Measurements from ENCODE around the gene KLF7. TPM values are rescaled to one million over a fixed set of nuclear protein-coding genes. Genes with fewer than 3 reads are reported as not detected.

The KLF7 gene
- total and polyA plus RNA-seq, 2 donors (not counting 3 experiments of a cell fraction or from before 2014, with no cell fraction given) = 32.8 to 42.9 TPM

DNA sequence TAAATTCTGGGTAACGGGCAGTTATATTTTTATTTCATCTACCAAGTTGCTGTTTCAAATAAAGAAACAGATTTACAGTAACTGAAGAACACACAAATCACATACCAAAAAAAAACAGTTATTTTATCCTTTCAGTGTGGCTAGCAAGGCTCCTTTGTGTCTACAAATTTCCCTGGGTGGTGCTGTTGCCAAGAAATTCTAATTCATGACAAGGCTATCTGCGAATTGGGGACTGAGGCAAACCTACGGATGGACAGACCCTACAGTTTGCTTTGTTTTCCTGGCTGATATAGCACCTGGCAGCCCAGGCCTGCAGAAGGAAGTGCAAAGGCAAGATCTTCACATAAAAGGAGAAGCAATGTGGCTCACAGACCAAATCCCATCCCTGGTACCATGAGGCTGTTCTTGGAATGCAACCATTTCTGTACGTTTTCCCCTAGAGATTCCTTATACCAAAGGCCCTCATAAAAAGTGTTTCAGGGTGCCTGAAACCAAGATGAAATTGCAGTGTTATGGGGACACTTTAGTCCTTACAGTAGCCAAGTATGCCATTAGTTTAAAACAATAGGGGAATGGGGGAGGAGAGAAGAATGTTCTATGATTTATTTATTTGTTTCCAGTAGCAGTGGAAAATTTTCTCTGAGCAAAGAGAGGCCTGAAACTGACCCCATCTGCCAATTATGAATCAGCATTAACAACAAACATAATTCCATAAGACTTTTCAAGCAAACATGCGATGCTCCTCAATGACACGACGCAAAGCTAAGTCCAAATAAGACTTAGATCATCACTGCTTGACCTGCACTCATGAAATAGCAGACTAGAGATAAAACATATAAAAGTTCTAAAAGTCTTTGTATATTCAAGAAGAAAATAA is 4.3 kb downstream of the KLF7 start:
- ChIA-PET POLR2A (interaction anchor here (1.4 kb wide), 1 partner anchor 18 kb away, joined by 3 read pairs; no protein-coding TSS in a partner anchor), CTCF (interaction anchor here (1.2 to 4.2 kb wide), 6 partner anchors 19 to 368 kb away, joined by 3 to 23 read pairs (median 5); partner anchors contain the start of gene CREB1)
- peak overlapping the region in 1 of 3 experiments; percentile 98 for H3K4me3 ChIP-seq (replicated peaks in 1 of 3; ENCODE audit: insufficient read depth in 1 of 3, low read depth in 1 of 3, low read length in 3 of 3)
- H3K9ac ChIP-seq (replicated peaks; ENCODE audit: extremely low read depth, insufficient read depth, low read length) = peak overlapping the region; percentile 99
- H3K27ac ChIP-seq (ENCODE audit: insufficient read depth, low read depth, low read length) = peak overlapping the region; percentile 96
- H3K9me3 ChIP-seq (replicated peaks; ENCODE audit: control insufficient read depth, insufficient read depth, low read length) = no peaks in the 10 kb centered on the region
- FAIRE-seq = peak; percentile 77
- no TSS peak for BruUV-seq (replicated peaks)
- peak; percentile 94 for DNase-seq (ENCODE audit: low read depth, low spot score)
- TF ChIP-seq, protein P1, sequence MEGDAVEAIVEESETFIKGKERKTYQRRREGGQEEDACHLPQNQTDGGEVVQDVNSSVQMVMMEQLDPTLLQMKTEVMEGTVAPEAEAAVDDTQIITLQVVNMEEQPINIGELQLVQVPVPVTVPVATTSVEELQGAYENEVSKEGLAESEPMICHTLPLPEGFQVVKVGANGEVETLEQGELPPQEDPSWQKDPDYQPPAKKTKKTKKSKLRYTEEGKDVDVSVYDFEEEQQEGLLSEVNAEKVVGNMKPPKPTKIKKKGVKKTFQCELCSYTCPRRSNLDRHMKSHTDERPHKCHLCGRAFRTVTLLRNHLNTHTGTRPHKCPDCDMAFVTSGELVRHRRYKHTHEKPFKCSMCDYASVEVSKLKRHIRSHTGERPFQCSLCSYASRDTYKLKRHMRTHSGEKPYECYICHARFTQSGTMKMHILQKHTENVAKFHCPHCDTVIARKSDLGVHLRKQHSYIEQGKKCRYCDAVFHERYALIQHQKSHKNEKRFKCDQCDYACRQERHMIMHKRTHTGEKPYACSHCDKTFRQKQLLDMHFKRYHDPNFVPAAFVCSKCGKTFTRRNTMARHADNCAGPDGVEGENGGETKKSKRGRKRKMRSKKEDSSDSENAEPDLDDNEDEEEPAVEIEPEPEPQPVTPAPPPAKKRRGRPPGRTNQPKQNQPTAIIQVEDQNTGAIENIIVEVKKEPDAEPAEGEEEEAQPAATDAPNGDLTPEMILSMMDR (IDR thresholded peaks at IDR 0.05; ENCODE audit: extremely low read depth in 1 of 2, insufficient read depth in 1 of 2, low read depth in 1 of 2, low read length in 2 of 2) = no peak
- TF ChIP-seq, protein P2, sequence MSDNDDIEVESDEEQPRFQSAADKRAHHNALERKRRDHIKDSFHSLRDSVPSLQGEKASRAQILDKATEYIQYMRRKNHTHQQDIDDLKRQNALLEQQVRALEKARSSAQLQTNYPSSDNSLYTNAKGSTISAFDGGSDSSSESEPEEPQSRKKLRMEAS (IDR thresholded peaks at IDR 0.05; ENCODE audit: insufficient read depth, insufficient read length) = no peak
- no peak for TF ChIP-seq EZH2 (IDR thresholded peaks at IDR 0.05; ENCODE audit: borderline replicate concordance, low read depth, low read length, severe bottlenecking)
- no peak for TF ChIP-seq MYC (IDR thresholded peaks at IDR 0.05; ENCODE audit: low read depth, low read length)
- TF ChIP-seq JUN (IDR thresholded peaks at IDR 0.05; ENCODE audit: borderline replicate concordance, insufficient read depth, insufficient read length, low read depth) = peak; percentile 11
- TF ChIP-seq POLR2A (IDR thresholded peaks at IDR 0.05; ENCODE audit: low read depth, low read length) = peak; percentile 23
- no peak for TF ChIP-seq POLR2AphosphoS5 (IDR thresholded peaks at IDR 0.05; ENCODE audit: insufficient read depth, low read depth, low read length)
- peak; percentile 15 for TF ChIP-seq FOS (IDR thresholded peaks at IDR 0.05; ENCODE audit: borderline replicate concordance, insufficient read depth, low read length)
- no peak overlapping the region for H2AFZ ChIP-seq (ENCODE audit: low read depth, low read length)
- no peaks in the 10 kb centered on the region for H4K20me1 ChIP-seq (replicated peaks; ENCODE audit: control insufficient read depth, extremely low read depth, insufficient read depth, low read length)
- intact Hi-C loops (cut with micrococcal nuclease) = loop anchor here (1.0 to 5.0 kb wide), 2 partner anchors 9 to 466 kb away; partner anchors contain the start of gene METTL21A
- H3K9me1 ChIP-seq (replicated peaks; ENCODE audit: control insufficient read depth, extremely low read depth, insufficient read depth, low read length) = no peaks in the 10 kb centered on the region
- no peaks in the 10 kb centered on the region for H3K36me3 ChIP-seq (ENCODE audit: control insufficient read depth in 2 of 2, extremely low read depth in 1 of 2, insufficient read depth in 2 of 2, low read length in 2 of 2)
- H3K4me2 ChIP-seq (ENCODE audit: insufficient read depth, low read length) = peak overlapping the region; percentile 97
- dilution Hi-C loops (cut with MboI; ENCODE audit: extremely low pct_ligation_motif_present, low sequenced_read_pairs) = no loop called here
- peaks cover 88% of the 10 kb centered on the region for H3K79me2 ChIP-seq (ENCODE audit: control insufficient read depth, insufficient read depth, low read length)
- peaks cover 65% of the 10 kb centered on the region for H3K4me1 ChIP-seq (ENCODE audit: control insufficient read depth, extremely low read depth, insufficient read depth, low read length)
- H3K27me3 ChIP-seq (ENCODE audit: control insufficient read depth in 2 of 2, insufficient read depth in 2 of 2, low read length in 2 of 2) = no peaks in the 10 kb centered on the region
